Vagina (tissue), 2 donors: ENCODE measurements around the gene APP. TPM values are rescaled to one million over a fixed set of nuclear protein-coding genes. Genes with fewer than 3 reads are reported as not detected.
A peak's percentile ranks its signal among the peaks of the same experiment; 100 is the strongest.

Experiments
- DNase-seq, 2 donors: peaks; one replicate each; pipeline ENCODE4 v3.0.0-alpha.2; 2017; ENCODE audit errors: extremely low spot score in 2 of 2
- H3K27ac ChIP-seq: fragments of 200-600 bp; sonication (generic); one replicate; pipeline ENCODE4 v1.5.1; 2019
- H3K27me3 ChIP-seq: fragments of 200-600 bp; sonication (generic); one replicate; pipeline ENCODE4 v1.5.1; 2019
- H3K36me3 ChIP-seq, 2 donors: fragments of 200-600 bp; sonication (generic); one replicate each; pipeline ENCODE4 v1.5.1; 2017 to 2019
- H3K4me1 ChIP-seq: fragments of 200-600 bp; sonication (generic); one replicate; pipeline ENCODE4 v1.5.1; 2019
- H3K4me3 ChIP-seq, 2 donors: fragments of 200-600 bp; sonication (generic); 1 replicate in 1 of 2; 2 replicates in 1 of 2; pipeline ENCODE4 v1.5.1; 2016 to 2019
- H3K9me3 ChIP-seq: fragments of 200-600 bp; sonication (generic); one replicate; pipeline ENCODE4 v1.5.1; 2019
- POLR2A ChIP-seq, 2 donors: fragments of 450-650 bp; IDR thresholded peaks; one replicate each; pipeline ENCODE4 v1.6.1; 2017; ENCODE audit warnings: antibody characterized with exemption in 2 of 2, mild to moderate bottlenecking in 2 of 2, moderate library complexity in 2 of 2
- POLR2AphosphoS5 ChIP-seq, 2 donors: sonication (generic); formaldehyde crosslinking; IDR thresholded peaks; one replicate each; pipeline ENCODE4 v1.9.0; 2017; ENCODE audit warnings: antibody characterized with exemption in 2 of 2, mild to moderate bottlenecking in 2 of 2, low read depth in 1 of 2; ENCODE audit not compliant: insufficient read depth in 1 of 2
- intact Hi-C: fragments of 100-400 bp; cut with DNase I; formaldehyde crosslinking; loops from one replicate; pipeline ENCODE4 v1.15.1; 2023
- total RNA-seq: library from RNA; depleted of rRNA; stranded (reverse); fragments of >200 nt; gene quantifications from one replicate; pipeline ENCODE4 v1.2.3, GENCODE V29; 2016
- TF ChIP-seq, protein P1 (sequence below), 3 experiments: fragments of 450-650 bp in 2 of 3; fragments of 200-600 bp in 1 of 3; sonication (generic) in 1 of 3; IDR thresholded peaks; one replicate each; pipeline ENCODE4 v1.5.1; 2017 to 2019; ENCODE audit warnings: antibody characterized with exemption in 3 of 3, mild to moderate bottlenecking in 2 of 3, moderate library complexity in 2 of 3

APP gene
- total RNA-seq = 315 TPM

DNA sequence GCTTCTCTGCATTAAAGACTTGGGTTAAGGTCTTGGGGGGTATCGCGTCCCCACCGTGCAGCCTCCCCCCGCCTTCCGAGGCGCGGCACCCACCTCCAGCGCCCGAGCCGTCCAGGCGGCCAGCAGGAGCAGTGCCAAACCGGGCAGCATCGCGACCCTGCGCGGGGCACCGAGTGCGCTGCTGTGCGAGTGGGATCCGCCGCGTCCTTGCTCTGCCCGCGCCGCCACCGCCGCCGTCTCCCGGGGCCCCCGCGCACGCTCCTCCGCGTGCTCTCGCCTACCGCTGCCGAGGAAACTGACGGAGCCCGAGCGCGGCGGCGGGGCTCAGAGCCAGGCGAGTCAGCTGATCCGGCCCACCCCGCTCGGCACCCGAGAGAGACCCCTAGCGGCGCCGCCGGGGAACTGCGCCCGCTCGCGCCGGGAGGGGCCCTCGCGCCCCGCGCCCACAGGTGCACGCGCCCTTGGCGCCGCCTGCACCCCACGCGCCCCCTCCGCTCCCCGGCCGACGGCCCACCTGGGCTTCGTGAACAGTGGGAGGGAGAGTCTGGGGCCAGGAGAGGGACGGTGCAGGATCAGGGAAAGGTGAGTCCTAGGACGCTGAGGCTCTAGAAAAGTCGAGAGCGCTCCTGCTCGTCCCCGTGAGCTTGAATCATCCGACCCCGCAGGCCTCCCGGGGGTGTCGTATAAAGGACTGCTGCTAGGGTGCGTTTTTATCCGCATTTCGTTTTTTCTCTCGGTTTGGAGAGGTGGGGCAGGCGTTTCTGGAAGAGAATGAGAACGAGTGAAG, at the start of gene APP:
APP (minus strand) TSS at position 300 of the 787 bp plus-strand sequence; CDS start at position 150, 150 bp downstream.
- intact Hi-C loops = loop anchor here (5.0 kb wide), 1 partner anchor 273 kb away; no protein-coding TSS in a partner anchor
- Histone ChIP-seq H3K27ac (peak within 1 kb of the TSS; percentile 90), H3K4me3 (peak within 1 kb of the TSS; percentile 87 to 97), H3K36me3 (no peaks in the 10 kb centered on the region), H3K4me1 (peaks cover 27% of the 10 kb centered on the region), H3K27me3 (no peaks in the 10 kb centered on the region), H3K9me3 (no peaks in the 10 kb centered on the region)
- no peak for TF ChIP-seq POLR2AphosphoS5 (IDR thresholded peaks at IDR 0.05; ENCODE audit: insufficient read depth in 1 of 2, low read depth in 1 of 2)
- TF ChIP-seq POLR2A (IDR thresholded peaks at IDR 0.05) = peak in 1 of 2 donors; percentile 90
- TF ChIP-seq, protein P1, sequence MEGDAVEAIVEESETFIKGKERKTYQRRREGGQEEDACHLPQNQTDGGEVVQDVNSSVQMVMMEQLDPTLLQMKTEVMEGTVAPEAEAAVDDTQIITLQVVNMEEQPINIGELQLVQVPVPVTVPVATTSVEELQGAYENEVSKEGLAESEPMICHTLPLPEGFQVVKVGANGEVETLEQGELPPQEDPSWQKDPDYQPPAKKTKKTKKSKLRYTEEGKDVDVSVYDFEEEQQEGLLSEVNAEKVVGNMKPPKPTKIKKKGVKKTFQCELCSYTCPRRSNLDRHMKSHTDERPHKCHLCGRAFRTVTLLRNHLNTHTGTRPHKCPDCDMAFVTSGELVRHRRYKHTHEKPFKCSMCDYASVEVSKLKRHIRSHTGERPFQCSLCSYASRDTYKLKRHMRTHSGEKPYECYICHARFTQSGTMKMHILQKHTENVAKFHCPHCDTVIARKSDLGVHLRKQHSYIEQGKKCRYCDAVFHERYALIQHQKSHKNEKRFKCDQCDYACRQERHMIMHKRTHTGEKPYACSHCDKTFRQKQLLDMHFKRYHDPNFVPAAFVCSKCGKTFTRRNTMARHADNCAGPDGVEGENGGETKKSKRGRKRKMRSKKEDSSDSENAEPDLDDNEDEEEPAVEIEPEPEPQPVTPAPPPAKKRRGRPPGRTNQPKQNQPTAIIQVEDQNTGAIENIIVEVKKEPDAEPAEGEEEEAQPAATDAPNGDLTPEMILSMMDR (IDR thresholded peaks at IDR 0.05) = peak; percentile 83 to 98 (median 87)
- no peak for DNase-seq

DNA sequence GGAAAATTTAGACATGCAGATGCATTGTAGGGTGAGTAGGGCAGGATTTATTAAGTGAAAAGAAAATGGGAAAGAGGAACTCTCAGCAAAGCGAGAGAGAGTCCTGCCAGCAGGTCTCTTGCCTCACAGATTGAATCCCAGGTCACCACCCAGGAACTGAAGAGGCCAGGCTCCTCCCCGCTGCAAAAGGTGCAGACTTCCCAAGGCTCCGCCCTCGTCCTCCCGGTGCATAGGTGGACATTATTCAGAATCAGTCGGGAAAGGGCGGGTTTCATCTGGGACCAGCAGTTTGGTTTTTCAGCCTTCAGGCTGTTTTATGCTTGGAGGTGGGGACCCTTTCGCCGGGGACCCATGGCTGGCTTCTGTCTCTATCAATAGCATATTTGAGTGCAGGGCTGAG, 41.6 kb upstream of the APP start:
- intact Hi-C loops = no loop called here
- no peaks in the 10 kb centered on the region for H3K36me3 ChIP-seq
- no peaks in the 10 kb centered on the region for H3K27me3 ChIP-seq
- no peak overlapping the region for H3K4me3 ChIP-seq
- no peak for DNase-seq
- H3K4me1 ChIP-seq = no peaks in the 10 kb centered on the region
- no peak for TF ChIP-seq POLR2AphosphoS5 (IDR thresholded peaks at IDR 0.05; ENCODE audit: insufficient read depth in 1 of 2, low read depth in 1 of 2)
- TF ChIP-seq POLR2A (IDR thresholded peaks at IDR 0.05) = no peak
- TF ChIP-seq, protein P1 (IDR thresholded peaks at IDR 0.05) = no peak
- no peaks in the 10 kb centered on the region for H3K9me3 ChIP-seq
- no peak overlapping the region for H3K27ac ChIP-seq

DNA sequence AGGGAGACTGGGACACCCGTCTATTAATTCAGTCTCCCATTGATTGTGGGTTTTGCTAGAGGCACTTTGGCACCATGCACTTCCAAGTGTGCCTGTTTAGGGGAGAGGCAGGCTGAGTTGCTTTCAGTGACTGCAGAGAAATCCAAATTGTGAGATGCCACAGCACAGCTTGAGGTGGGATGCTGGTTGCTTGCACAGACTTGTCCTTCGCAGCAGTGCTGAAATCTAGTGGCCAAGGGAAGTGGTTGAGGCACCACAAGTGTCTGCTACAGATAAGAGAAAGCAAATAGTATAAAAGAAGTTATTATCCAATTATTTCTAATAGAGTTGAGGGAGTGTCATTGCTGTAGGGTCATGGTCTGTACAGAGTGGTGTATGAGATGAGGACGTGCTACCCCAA, 40.0 kb upstream of the APP start:
- no peak for DNase-seq
- Histone ChIP-seq H3K27me3 (no peaks in the 10 kb centered on the region), H3K4me1 (no peaks in the 10 kb centered on the region), H3K9me3 (no peaks in the 10 kb centered on the region), H3K36me3 (no peaks in the 10 kb centered on the region), H3K27ac (no peak overlapping the region), H3K4me3 (no peak overlapping the region)
- TF ChIP-seq POLR2AphosphoS5 (IDR thresholded peaks at IDR 0.05; ENCODE audit: insufficient read depth in 1 of 2, low read depth in 1 of 2) = no peak
- no peak for TF ChIP-seq POLR2A (IDR thresholded peaks at IDR 0.05)
- TF ChIP-seq, protein P1 (IDR thresholded peaks at IDR 0.05) = no peak
- intact Hi-C loops = no loop called here

DNA sequence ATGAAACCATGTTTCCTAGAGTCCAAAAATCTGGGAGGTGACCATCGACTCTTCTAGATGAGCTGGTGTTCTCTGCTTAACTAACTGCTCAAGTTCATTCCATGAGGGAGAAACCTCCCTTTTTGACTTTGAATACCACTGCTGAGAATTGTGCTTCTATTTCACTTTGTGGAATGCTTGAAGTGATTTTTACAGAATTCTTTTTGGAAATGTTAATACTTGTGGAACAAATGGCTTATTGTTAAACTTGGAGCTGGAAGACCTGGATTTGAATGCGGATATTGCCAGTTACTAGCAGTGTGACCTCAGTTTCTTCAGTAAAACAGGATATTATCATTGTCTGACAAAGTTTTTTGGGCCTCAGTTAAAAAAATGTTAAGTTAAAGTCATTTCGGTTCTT, 36.5 kb upstream of the APP start:
- no peak overlapping the region for H3K27ac ChIP-seq
- no peaks in the 10 kb centered on the region for H3K27me3 ChIP-seq
- H3K4me1 ChIP-seq = no peaks in the 10 kb centered on the region
- H3K4me3 ChIP-seq = no peak overlapping the region
- intact Hi-C loops = no loop called here
- H3K9me3 ChIP-seq = no peaks in the 10 kb centered on the region
- TF ChIP-seq POLR2A (IDR thresholded peaks at IDR 0.05) = no peak
- TF ChIP-seq POLR2AphosphoS5 (IDR thresholded peaks at IDR 0.05; ENCODE audit: insufficient read depth in 1 of 2, low read depth in 1 of 2) = no peak
- TF ChIP-seq, protein P1 (IDR thresholded peaks at IDR 0.05) = no peak
- H3K36me3 ChIP-seq = no peaks in the 10 kb centered on the region
- no peak for DNase-seq

DNA sequence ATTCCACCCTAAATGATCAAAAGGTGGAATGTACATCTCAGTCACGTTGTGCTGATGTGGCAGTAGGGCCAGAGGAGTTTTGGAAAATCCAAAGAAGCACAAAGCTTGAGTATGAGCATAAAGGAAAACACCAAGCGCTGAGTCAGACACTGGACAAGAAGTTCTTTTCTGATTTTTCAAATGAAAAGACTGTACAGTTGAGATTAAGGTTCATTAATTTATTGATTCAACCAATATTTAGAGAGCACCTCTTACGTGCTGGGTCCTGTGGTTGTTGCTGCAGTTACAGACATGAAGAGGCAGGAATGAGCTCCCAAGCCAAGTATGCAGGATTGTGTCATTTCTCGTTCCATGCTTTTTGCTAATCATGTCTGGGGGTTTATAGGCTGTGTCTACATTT, 28.9 kb upstream of the APP start:
- H3K4me3 ChIP-seq = no peak overlapping the region
- no peaks in the 10 kb centered on the region for H3K27me3 ChIP-seq
- H3K36me3 ChIP-seq = no peaks in the 10 kb centered on the region
- no peaks in the 10 kb centered on the region for H3K4me1 ChIP-seq
- no peaks in the 10 kb centered on the region for H3K9me3 ChIP-seq
- TF ChIP-seq POLR2AphosphoS5 (IDR thresholded peaks at IDR 0.05; ENCODE audit: insufficient read depth in 1 of 2, low read depth in 1 of 2) (no peak), POLR2A (IDR thresholded peaks at IDR 0.05) (no peak)
- TF ChIP-seq, protein P1 (IDR thresholded peaks at IDR 0.05) = no peak
- intact Hi-C loops = no loop called here
- no peak overlapping the region for H3K27ac ChIP-seq
- DNase-seq = no peak
